Stomach (tissue), 9 donors: Measurements from ENCODE around the gene NEURL2. TPM values are rescaled to one million over a fixed set of nuclear protein-coding genes. Genes with fewer than 3 reads are reported as not detected.
A peak's percentile ranks its signal among the peaks of the same experiment; 100 is the strongest.

Experiments used
- DNase-seq, 2 donors: peaks; one replicate each; pipeline versions ENCODE4 v3.0.0 to v3.0.0-alpha.2; 2013 to 2019
- H3K27ac ChIP-seq, 5 donors: fragments of 200-600 bp in 4 of 5; sonication (generic) in 4 of 5; one replicate each; pipeline ENCODE4 v1.5.1; 2013 to 2019; ENCODE audit warnings: mild to moderate bottlenecking in 1 of 5, moderate library complexity in 1 of 5
- H3K27me3 ChIP-seq, 3 donors: fragments of 200-600 bp; sonication (generic); one replicate each; pipeline ENCODE4 v1.5.1; 2017 to 2019; ENCODE audit warnings: mixed run types in 1 of 3
- H3K36me3 ChIP-seq, 4 donors: fragments of 200-600 bp; sonication (generic); 1 replicate in 3 of 4; 2 replicates in 1 of 4; pipeline ENCODE4 v1.5.1; 2016 to 2019
- H3K4me1 ChIP-seq, 4 donors: fragments of 200-600 bp; sonication (generic); one replicate each; pipeline ENCODE4 v1.5.1; 2016 to 2019
- H3K4me3 ChIP-seq, 4 donors: fragments of 200-600 bp; sonication (generic) in 3 of 4; one replicate each; pipeline ENCODE4 v1.5.1; 2016 to 2019; ENCODE audit warnings: mild to moderate bottlenecking in 1 of 4
- H3K9me3 ChIP-seq, 4 donors: fragments of 200-600 bp; sonication (generic); one replicate each; pipeline ENCODE4 v1.5.1; 2016 to 2019
- POLR2AphosphoS5 ChIP-seq, 3 donors: sonication (generic); formaldehyde crosslinking; IDR thresholded peaks; one replicate each; pipeline ENCODE4 v1.6.1; 2016; ENCODE audit warnings: antibody characterized with exemption in 3 of 3
- WGBS, 5 donors: extraction: QIAGEN DNeasy Blood & Tissue Kit in 3 of 5; methylation state at CpG; one replicate each; pipeline versions ENCODE4 v1.1.5 to v1.1.7; 2013 to 2018; 5-methylcytosine and 5-hydroxymethylcytosine counted together
- intact Hi-C: fragments of 100-400 bp; cut with DNase I; formaldehyde crosslinking; loops from one replicate; pipeline ENCODE4 v1.15.1; 2023; ENCODE audit warnings: low total_unique reads
- polyA plus RNA-seq, 3 donors: library from polyadenylated mRNA; stranded (reverse); fragments of 200-250 nt; gene quantifications; one replicate each; pipeline ENCODE4 v1.2.3, GENCODE V29; 2013
- total RNA-seq, 5 donors: library from RNA; depleted of rRNA; stranded (reverse); fragments of >200 nt; gene quantifications; one replicate each; pipeline versions ENCODE4 v1.1.0 to v1.2.3, GENCODE V29; 2014 to 2016
- TF ChIP-seq, protein P1 (sequence below), 7 experiments: fragments of 450-650 bp in 4 of 7; fragments of 200-600 bp in 3 of 7; sonication (generic) in 3 of 7; IDR thresholded peaks; one replicate each; pipeline ENCODE4 v1.5.1; 2016 to 2019; ENCODE audit warnings: antibody characterized with exemption in 7 of 7, control low read depth in 2 of 7, mild to moderate bottlenecking in 1 of 7
- donor health status: healthy with polysubstance abuse.
- donor health status: Bipolar disorder and iron deficiency.
- donor health status: healthy.

The NEURL2 gene
- total and polyA plus RNA-seq, 8 donors, result 3.3 to 29.9 (median 3.9) TPM; not detected in 1

GRCh38 chr20:45840700-45841198, 50.3 kb downstream of the NEURL2 start:
- Histone ChIP-seq H3K36me3 (peaks cover 46 to 86% (median 65%) of the 10 kb centered on the region in 4 donors), H3K9me3 (no peaks in the 10 kb centered on the region), H3K4me3 (no peak overlapping the region), H3K27me3 (no peaks in the 10 kb centered on the region), H3K27ac (peak overlapping the region in 1 of 5 donors; percentile 5), H3K4me1 (peaks cover under 1 to 61% (median 31%) of the 10 kb centered on the region in 4 donors)
- no peak for DNase-seq
- intact Hi-C loops, result no loop called here
- WGBS, 5 donors, result 84 to 91% (median 91%) methylated on average over 8 to 25 of the region's 25 CpGs
- TF ChIP-seq POLR2AphosphoS5 (IDR thresholded peaks at IDR 0.05), result no peak
- TF ChIP-seq, protein P1, sequence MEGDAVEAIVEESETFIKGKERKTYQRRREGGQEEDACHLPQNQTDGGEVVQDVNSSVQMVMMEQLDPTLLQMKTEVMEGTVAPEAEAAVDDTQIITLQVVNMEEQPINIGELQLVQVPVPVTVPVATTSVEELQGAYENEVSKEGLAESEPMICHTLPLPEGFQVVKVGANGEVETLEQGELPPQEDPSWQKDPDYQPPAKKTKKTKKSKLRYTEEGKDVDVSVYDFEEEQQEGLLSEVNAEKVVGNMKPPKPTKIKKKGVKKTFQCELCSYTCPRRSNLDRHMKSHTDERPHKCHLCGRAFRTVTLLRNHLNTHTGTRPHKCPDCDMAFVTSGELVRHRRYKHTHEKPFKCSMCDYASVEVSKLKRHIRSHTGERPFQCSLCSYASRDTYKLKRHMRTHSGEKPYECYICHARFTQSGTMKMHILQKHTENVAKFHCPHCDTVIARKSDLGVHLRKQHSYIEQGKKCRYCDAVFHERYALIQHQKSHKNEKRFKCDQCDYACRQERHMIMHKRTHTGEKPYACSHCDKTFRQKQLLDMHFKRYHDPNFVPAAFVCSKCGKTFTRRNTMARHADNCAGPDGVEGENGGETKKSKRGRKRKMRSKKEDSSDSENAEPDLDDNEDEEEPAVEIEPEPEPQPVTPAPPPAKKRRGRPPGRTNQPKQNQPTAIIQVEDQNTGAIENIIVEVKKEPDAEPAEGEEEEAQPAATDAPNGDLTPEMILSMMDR (IDR thresholded peaks at IDR 0.05), result no peak

Other genes with a start within 250 kb of the NEURL2 start
- not detected for gene WFDC11, start 221.0 kb downstream of the NEURL2 start, total RNA-seq
- gene WFDC11, start 221.0 kb downstream of the NEURL2 start, polyA plus RNA-seq, result not detected
- not detected for gene WFDC13, start 189.2 kb downstream of the NEURL2 start, total RNA-seq
- gene WFDC13, start 189.2 kb downstream of the NEURL2 start, polyA plus RNA-seq, result not detected
- gene WFDC10B, start 186.2 kb downstream of the NEURL2 start, total RNA-seq, result 1 to 10 TPM in 1 of 5 donors, not detected in 4; 4.3 TPM
- 1 to 10 TPM in 1 of 3 donors, not detected in 2; 1.6 TPM for gene WFDC10B, start 186.2 kb downstream of the NEURL2 start, polyA plus RNA-seq
- gene SPINT4, start 168.9 kb downstream of the NEURL2 start, total RNA-seq, result not detected
- not detected for gene SPINT4, start 168.9 kb downstream of the NEURL2 start, polyA plus RNA-seq
- gene WFDC3, start 99.3 kb downstream of the NEURL2 start, total RNA-seq, result 1 to 10 TPM in 1 of 5 donors, not detected in 4; 2.8 TPM
- 10 to 100 TPM in 1 of 3 donors, 1 to 10 TPM in 2; 1.7 to 18.8 (median 9.2) TPM for gene WFDC3, start 99.3 kb downstream of the NEURL2 start, polyA plus RNA-seq
- gene DNTTIP1, start 99.3 kb downstream of the NEURL2 start, total RNA-seq, result 10 to 100 TPM in 4 of 5 donors, 1 to 10 TPM in 1; 9.6 to 76.8 (median 34.1) TPM
- 10 to 100 TPM; 27.2 to 56.8 (median 43.0) TPM for gene DNTTIP1, start 99.3 kb downstream of the NEURL2 start, polyA plus RNA-seq
- 10 to 100 TPM in 4 of 5 donors, not detected in 1; 10.5 to 37.5 (median 13.4) TPM for gene UBE2C, start 78.6 kb downstream of the NEURL2 start, total RNA-seq
- gene UBE2C, start 78.6 kb downstream of the NEURL2 start, polyA plus RNA-seq, result 10 to 100 TPM; 13.1 to 72.2 (median 39.0) TPM
- 1 to 10 TPM in 1 of 5 donors, not detected in 4; 4.9 TPM for gene TNNC2, start 63.9 kb downstream of the NEURL2 start, total RNA-seq
- 10 to 100 TPM in 1 of 3 donors, 1 to 10 TPM in 1, not detected in 1; 3.0 to 12.4 TPM for gene TNNC2, start 63.9 kb downstream of the NEURL2 start, polyA plus RNA-seq
- 100 to 1,000 TPM in 1 of 5 donors, 10 to 100 TPM in 4; 20.4 to 120 (median 48.3) TPM for gene SNX21, start 57.4 kb downstream of the NEURL2 start, total RNA-seq
- gene SNX21, start 57.4 kb downstream of the NEURL2 start, polyA plus RNA-seq, result 10 to 100 TPM; 15.2 to 23.5 (median 16.7) TPM
- 100 to 1,000 TPM in 3 of 5 donors, 10 to 100 TPM in 2; 26.6 to 216 (median 131) TPM for gene ACOT8, start 33.8 kb downstream of the NEURL2 start, total RNA-seq
- gene ACOT8, start 33.8 kb downstream of the NEURL2 start, polyA plus RNA-seq, result 10 to 100 TPM; 36.8 to 63.7 (median 58.3) TPM
- gene ZSWIM3, start 33.6 kb downstream of the NEURL2 start, total RNA-seq, result 1 to 10 TPM in 2 of 5 donors, under 1 TPM in 2, not detected in 1; 0.87 to 2.3 (median 1.6) TPM
- gene ZSWIM3, start 33.6 kb downstream of the NEURL2 start, polyA plus RNA-seq, result 1 to 10 TPM; 1.4 to 2.1 (median 1.8) TPM
- gene ZSWIM1, start 10.0 kb downstream of the NEURL2 start, total RNA-seq, result 10 to 100 TPM in 2 of 5 donors, 1 to 10 TPM in 3; 2.3 to 13.4 (median 3.8) TPM
- gene ZSWIM1, start 10.0 kb downstream of the NEURL2 start, polyA plus RNA-seq, result 1 to 10 TPM; 1.7 to 3.4 (median 3.4) TPM
- gene SPATA25, start 3.6 kb downstream of the NEURL2 start, total RNA-seq, result 10 to 100 TPM in 2 of 5 donors, 1 to 10 TPM in 1, not detected in 2; 4.2 to 15.5 (median 13.9) TPM
- under 1 TPM in 2 of 3 donors, not detected in 1; 0.50 to 0.85 TPM for gene SPATA25, start 3.6 kb downstream of the NEURL2 start, polyA plus RNA-seq
- gene CTSA, start 127 bp upstream of the NEURL2 start, total RNA-seq, result 100 to 1,000 TPM in 3 of 5 donors, 10 to 100 TPM in 2; 29.9 to 292 (median 132) TPM
- 10 to 100 TPM; 30.1 to 66.9 (median 48.4) TPM for gene CTSA, start 127 bp upstream of the NEURL2 start, polyA plus RNA-seq
- 100 to 1,000 TPM in 2 of 5 donors, 10 to 100 TPM in 3; 22.0 to 313 (median 70.1) TPM for gene PLTP, start 20.9 kb upstream of the NEURL2 start, total RNA-seq
- gene PLTP, start 20.9 kb upstream of the NEURL2 start, polyA plus RNA-seq, result 10 to 100 TPM; 51.5 to 58.6 (median 53.2) TPM
- 10 to 100 TPM; 22.2 to 41.4 (median 32.5) TPM for gene PCIF1, start 43.5 kb upstream of the NEURL2 start, total RNA-seq
- 10 to 100 TPM; 21.0 to 25.1 (median 21.1) TPM for gene PCIF1, start 43.5 kb upstream of the NEURL2 start, polyA plus RNA-seq
- 10 to 100 TPM in 4 of 5 donors, 1 to 10 TPM in 1; 8.3 to 72.3 (median 38.5) TPM for gene ZNF335, start 81.0 kb upstream of the NEURL2 start, total RNA-seq
- 10 to 100 TPM in 1 of 3 donors, 1 to 10 TPM in 2; 7.2 to 12.0 (median 9.3) TPM for gene ZNF335, start 81.0 kb upstream of the NEURL2 start, polyA plus RNA-seq
- 1 to 10 TPM in 2 of 5 donors, not detected in 3; 1.3 to 5.1 TPM for gene MMP9, start 117.7 kb upstream of the NEURL2 start, total RNA-seq
- gene MMP9, start 117.7 kb upstream of the NEURL2 start, polyA plus RNA-seq, result 1 to 10 TPM in 2 of 3 donors, under 1 TPM in 1; 0.31 to 1.9 (median 1.2) TPM
- 1 to 10 TPM in 1 of 5 donors, not detected in 4; 1.3 TPM for gene SLC12A5, start 138.0 kb upstream of the NEURL2 start, total RNA-seq
- 1 to 10 TPM in 2 of 3 donors, under 1 TPM in 1; 0.93 to 6.2 (median 5.5) TPM for gene SLC12A5, start 138.0 kb upstream of the NEURL2 start, polyA plus RNA-seq
- 10 to 100 TPM in 2 of 5 donors, 1 to 10 TPM in 3; 4.3 to 58.9 (median 9.5) TPM for gene NCOA5, start 198.8 kb upstream of the NEURL2 start, total RNA-seq
- gene NCOA5, start 198.8 kb upstream of the NEURL2 start, polyA plus RNA-seq, result 10 to 100 TPM; 11.2 to 17.7 (median 11.6) TPM
- gene CD40, start 227.1 kb upstream of the NEURL2 start, total RNA-seq, result 10 to 100 TPM in 1 of 5 donors, 1 to 10 TPM in 3, not detected in 1; 2.8 to 18.7 (median 4.4) TPM
- gene CD40, start 227.1 kb upstream of the NEURL2 start, polyA plus RNA-seq, result 10 to 100 TPM in 1 of 3 donors, 1 to 10 TPM in 2; 5.2 to 19.9 (median 8.4) TPM